HCT116 (cell line): Measurements from ENCODE around the gene JAK3. TPM values are rescaled to one million over a fixed set of nuclear protein-coding genes. Genes with fewer than 3 reads are reported as not detected.

Experiments
- ATAC-seq: fragments of 200-7000 bp; cut with Tn5 transposase; 2 replicates; pipeline ENCODE4 v1.9.1; 2020; ENCODE audit warnings: mild to moderate bottlenecking, moderate library complexity
- BruUV-seq: library from RNA; stranded (reverse); fragments of 400-500 nt; replicated peaks from 2 replicates; lab custom pipeline; 2021; lab: Mats Ljungman, UMichigan
- CTCF ChIA-PET: fragments of 300-600 bp; sonication (Branson Sonifier 250); formaldehyde crosslinking; loops from one replicate; lab custom pipeline; 2021; ENCODE audit warnings: antibody characterized with exemption; lab: Charles Lee
- POLR2A ChIA-PET: fragments of 300-600, 350-600 bp; sonication (Branson Sonifier 250); formaldehyde crosslinking; loops from one replicate; lab custom pipeline; 2021; ENCODE audit warnings: antibody characterized with exemption; lab: Charles Lee
- RAD21 ChIA-PET, 2 experiments: fragments of 300-600 bp; sonication (Branson Sonifier 250); formaldehyde crosslinking; loops; one replicate each; lab custom pipeline; 2023; ENCODE audit warnings: low total read pairs in 2 of 2; ENCODE audit not compliant: uncharacterized antibody in 2 of 2, unreplicated experiment in 2 of 2, low non-redundant PET in 1 of 2; lab: Charles Lee
- DNase-seq: peaks from one replicate; pipeline ENCODE4 v3.0.0-alpha.2; 2010; ENCODE audit warnings: low read depth, low spot score
- H2AFZ ChIP-seq: fragments of 200-600 bp; shearing (Covaris generic), sonication (generic); 2 replicates; pipeline ENCODE4 v1.6.1; 2017; ENCODE audit warnings: low read depth, mixed run types, mixed read lengths, antibody characterized with exemption, low read length; ENCODE audit not compliant: poor library complexity, severe bottlenecking
- H3K27ac ChIP-seq: 2 replicates; pipeline ENCODE4 v1.5.1; 2012; ENCODE audit warnings: low read depth, low read length
- H3K27me3 ChIP-seq: fragments of 200-600 bp; sonication (generic); 2 replicates; pipeline ENCODE4 v1.6.1; 2016; ENCODE audit warnings: mixed run types, low read length, mixed read lengths; ENCODE audit not compliant: insufficient read depth
- H3K36me3 ChIP-seq, 2 experiments: fragments of 200-500 bp in 1 of 2; fragments of 200-600 bp in 1 of 2; sonication (Bioruptor generic) in 1 of 2; sonication (generic) in 1 of 2; 2 replicates each; pipeline versions ENCODE4 v1.5.1 to v1.6.1; 2014 to 2016; ENCODE audit warnings: low read length in 2 of 2, inconsistent platforms in 1 of 2, mixed read lengths in 1 of 2, mixed run types in 1 of 2; ENCODE audit not compliant: insufficient read depth in 2 of 2, control insufficient read depth in 1 of 2
- H3K4me1 ChIP-seq, 2 experiments: fragments of 200-600 bp in 1 of 2; sonication (generic) in 1 of 2; 2 replicates each; pipeline versions ENCODE4 v1.5.1 to v1.6.1; 2012 to 2017; ENCODE audit warnings: low read length in 2 of 2, inconsistent platforms in 1 of 2, mild to moderate bottlenecking in 1 of 2, mixed read lengths in 1 of 2, mixed run types in 1 of 2, moderate library complexity in 1 of 2; ENCODE audit not compliant: insufficient read depth in 2 of 2, control insufficient read depth in 1 of 2
- H3K4me2 ChIP-seq: fragments of 200-600 bp; sonication (generic); 2 replicates; pipeline ENCODE4 v1.6.1; 2017; ENCODE audit warnings: mixed run types, low read length, mixed read lengths
- H3K4me3 ChIP-seq, 2 experiments: fragments of 200-600 bp in 1 of 2; sonication (generic) in 1 of 2; replicated peaks in 1 of 2; 2 replicates each; pipeline ENCODE4 v1.5.1; 2011 to 2016; ENCODE audit warnings: low read length in 2 of 2, control low read depth in 1 of 2, low read depth in 1 of 2, mild to moderate bottlenecking in 1 of 2, mixed read lengths in 1 of 2, mixed run types in 1 of 2
- H3K79me2 ChIP-seq: fragments of 200-600 bp; sonication (generic); 2 replicates; pipeline ENCODE4 v1.6.1; 2017; ENCODE audit warnings: mild to moderate bottlenecking, mixed run types, low read length, moderate library complexity, mixed read lengths; ENCODE audit not compliant: insufficient read depth
- H3K9ac ChIP-seq: fragments of 200-600 bp; sonication (generic); 2 replicates; pipeline ENCODE4 v1.6.1; 2016; ENCODE audit warnings: low read length, mixed read lengths
- H3K9me2 ChIP-seq: fragments of 200-600 bp; sonication (generic), shearing (Covaris generic); 2 replicates; pipeline ENCODE4 v1.6.1; 2017; ENCODE audit warnings: mixed run types, mild to moderate bottlenecking, moderate library complexity; ENCODE audit not compliant: insufficient read depth
- H3K9me3 ChIP-seq, 2 experiments: fragments of 200-500 bp in 1 of 2; fragments of 200-600 bp in 1 of 2; sonication (Bioruptor generic) in 1 of 2; sonication (generic) in 1 of 2; 2 replicates each; pipeline ENCODE4 v1.6.1; 2014 to 2017; ENCODE audit warnings: low read length in 2 of 2, mixed read lengths in 2 of 2, inconsistent platforms in 1 of 2, low read depth in 1 of 2, mild to moderate bottlenecking in 1 of 2, mixed run types in 1 of 2, moderate library complexity in 1 of 2; ENCODE audit not compliant: control insufficient read depth in 1 of 2, insufficient read depth in 1 of 2
- H4K20me1 ChIP-seq: fragments of 200-600 bp; sonication (generic), shearing (Covaris generic); 2 replicates; pipeline ENCODE4 v1.6.1; 2017; ENCODE audit warnings: mixed run types, mild to moderate bottlenecking, moderate library complexity; ENCODE audit not compliant: insufficient read depth
- CEBPB ChIP-seq: IDR thresholded peaks from 2 replicates; pipeline ENCODE4 v1.6.1; 2012; ENCODE audit warnings: low read depth
- POLR2AphosphoS5 ChIP-seq: IDR thresholded peaks from 2 replicates; pipeline ENCODE4 v1.6.1; 2011; ENCODE audit warnings: mild to moderate bottlenecking, low read depth, low read length, moderate library complexity
- RAD21 ChIP-seq: IDR thresholded peaks from 2 replicates; pipeline ENCODE4 v1.6.1; 2012; ENCODE audit warnings: low read depth, mild to moderate bottlenecking
- SRF ChIP-seq: IDR thresholded peaks from 2 replicates; pipeline ENCODE4 v1.6.1; 2012; ENCODE audit warnings: low read depth
- YY1 ChIP-seq: IDR thresholded peaks from 2 replicates; pipeline ENCODE4 v1.6.1; 2011; ENCODE audit warnings: low read length, low read depth, moderate library complexity, mild to moderate bottlenecking; ENCODE audit not compliant: insufficient replicate concordance; ENCODE audit errors: extremely low read depth
- intact Hi-C: fragments of 100-400 bp; cut with micrococcal nuclease; formaldehyde crosslinking; loops from 2 replicates; pipeline ENCODE4 v1.10.0; 2022
- total RNA-seq: library from RNA; stranded (reverse); gene quantifications from one replicate; pipeline ENCODE4 v1.2.1, GENCODE V29; 2021; ENCODE audit not compliant: unreplicated experiment
- TF ChIP-seq, protein P1 (sequence below): IDR thresholded peaks from 2 replicates; pipeline ENCODE4 v1.6.1; 2012; ENCODE audit warnings: low read depth

Gene JAK3
- total RNA-seq, 1 experiment from 2014 or later, result 5.7 TPM

DNA sequence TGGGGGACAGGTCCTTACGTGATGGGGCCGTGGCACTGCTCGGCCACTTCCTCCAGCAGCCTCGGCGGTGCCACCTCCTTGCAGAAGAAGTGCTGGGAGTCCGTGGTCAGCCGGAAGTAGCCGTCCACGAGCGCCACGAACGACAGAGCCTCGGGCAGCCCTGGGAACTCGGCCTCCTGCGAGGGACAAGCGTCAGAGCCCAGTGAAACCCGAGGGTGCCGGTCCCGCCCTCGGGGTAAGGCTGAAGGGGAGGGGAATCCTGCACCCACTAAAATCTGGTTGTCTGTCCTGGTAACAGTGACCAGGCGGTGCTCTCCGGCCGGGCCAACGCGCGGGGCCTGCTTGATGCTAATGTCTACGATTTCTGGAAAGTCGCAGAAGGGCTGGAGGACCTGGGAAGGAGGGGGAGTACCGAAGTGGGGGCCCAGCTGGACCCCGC is 6.4 kb downstream of the JAK3 start:
- H3K9ac ChIP-seq, result peak overlapping the region; percentile 100
- peaks cover 13% of the 10 kb centered on the region for H3K79me2 ChIP-seq
- no peaks in the 10 kb centered on the region for H4K20me1 ChIP-seq
- peak overlapping the region; percentile 99 for H3K4me2 ChIP-seq
- ChIA-PET CTCF (no interaction called here), RAD21 (no interaction called here), POLR2A (interaction anchor here (0.6 to 3.2 kb wide), 6 partner anchors 10 to 235 kb away, joined by 3 to 18 read pairs (median 3); partner anchors contain the start of genes B3GNT3 and RPL18A)
- no peak for DNase-seq
- no peaks in the 10 kb centered on the region for H3K9me3 ChIP-seq
- H3K4me3 ChIP-seq, result peak overlapping the region; percentile 83 to 93
- peak overlapping the region; percentile 30 for H2AFZ ChIP-seq
- no peaks in the 10 kb centered on the region for H3K27me3 ChIP-seq
- peaks cover 9 to 30% of the 10 kb centered on the region in 2 experiments; a peak in 3 of 4 replicates for H3K4me1 ChIP-seq
- H3K9me2 ChIP-seq, result no peaks in the 10 kb centered on the region
- peak; percentile 56 for ATAC-seq
- BruUV-seq, result TSS peak; percentile 76
- no peak for TF ChIP-seq RAD21
- no peak for TF ChIP-seq YY1
- no peak for TF ChIP-seq CEBPB
- no peak for TF ChIP-seq SRF
- TF ChIP-seq, protein P1, sequence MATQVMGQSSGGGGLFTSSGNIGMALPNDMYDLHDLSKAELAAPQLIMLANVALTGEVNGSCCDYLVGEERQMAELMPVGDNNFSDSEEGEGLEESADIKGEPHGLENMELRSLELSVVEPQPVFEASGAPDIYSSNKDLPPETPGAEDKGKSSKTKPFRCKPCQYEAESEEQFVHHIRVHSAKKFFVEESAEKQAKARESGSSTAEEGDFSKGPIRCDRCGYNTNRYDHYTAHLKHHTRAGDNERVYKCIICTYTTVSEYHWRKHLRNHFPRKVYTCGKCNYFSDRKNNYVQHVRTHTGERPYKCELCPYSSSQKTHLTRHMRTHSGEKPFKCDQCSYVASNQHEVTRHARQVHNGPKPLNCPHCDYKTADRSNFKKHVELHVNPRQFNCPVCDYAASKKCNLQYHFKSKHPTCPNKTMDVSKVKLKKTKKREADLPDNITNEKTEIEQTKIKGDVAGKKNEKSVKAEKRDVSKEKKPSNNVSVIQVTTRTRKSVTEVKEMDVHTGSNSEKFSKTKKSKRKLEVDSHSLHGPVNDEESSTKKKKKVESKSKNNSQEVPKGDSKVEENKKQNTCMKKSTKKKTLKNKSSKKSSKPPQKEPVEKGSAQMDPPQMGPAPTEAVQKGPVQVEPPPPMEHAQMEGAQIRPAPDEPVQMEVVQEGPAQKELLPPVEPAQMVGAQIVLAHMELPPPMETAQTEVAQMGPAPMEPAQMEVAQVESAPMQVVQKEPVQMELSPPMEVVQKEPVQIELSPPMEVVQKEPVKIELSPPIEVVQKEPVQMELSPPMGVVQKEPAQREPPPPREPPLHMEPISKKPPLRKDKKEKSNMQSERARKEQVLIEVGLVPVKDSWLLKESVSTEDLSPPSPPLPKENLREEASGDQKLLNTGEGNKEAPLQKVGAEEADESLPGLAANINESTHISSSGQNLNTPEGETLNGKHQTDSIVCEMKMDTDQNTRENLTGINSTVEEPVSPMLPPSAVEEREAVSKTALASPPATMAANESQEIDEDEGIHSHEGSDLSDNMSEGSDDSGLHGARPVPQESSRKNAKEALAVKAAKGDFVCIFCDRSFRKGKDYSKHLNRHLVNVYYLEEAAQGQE, result no peak
- peak; percentile 39; the same call in 1 of the 2 replicates for TF ChIP-seq POLR2AphosphoS5
- no peaks in the 10 kb centered on the region for H3K36me3 ChIP-seq
- peak overlapping the region; percentile 93 for H3K27ac ChIP-seq
- intact Hi-C loops, result loop anchor here (5.0 kb wide), 1 partner anchor 44 kb away; the partner anchor contains the start of gene B3GNT3
